GM12878 (cell line): ENCODE measurements around the gene SLC15A3. TPM values are rescaled to one million over a fixed set of nuclear protein-coding genes. Genes with fewer than 3 reads are reported as not detected.

Experiments
- ATAC-seq: fragments of 200-7000 bp; cut with Tn5 transposase; 3 replicates; pipeline ENCODE4 v1.9.1; 2020; ENCODE audit warnings: mild to moderate bottlenecking, moderate library complexity
- BruUV-seq: library from RNA; stranded (reverse); fragments of 400-500 nt; replicated peaks from 2 replicates; lab custom pipeline; 2021; lab: Mats Ljungman, UMichigan
- CTCF ChIA-PET: fragments of 300-600 bp; sonication (Branson Sonifier 250); formaldehyde crosslinking; extraction: SDS; loops from one replicate; lab custom pipeline; 2021; ENCODE audit warnings: inconsistent platforms; lab: Yijun Ruan, JAX
- POLR2A ChIA-PET: fragments of 350-600 bp; formaldehyde crosslinking; extraction: SDS; loops from one replicate; lab custom pipeline; 2021; ENCODE audit warnings: inconsistent platforms; lab: Charles Lee
- RAD21 ChIA-PET: fragments of 300-600 bp; sonication (Branson Sonifier 250); formaldehyde crosslinking; loops from one replicate; lab custom pipeline; 2023; ENCODE audit warnings: antibody characterized with exemption; ENCODE audit not compliant: unreplicated experiment; lab: Charles Lee
- SMC1A ChIA-PET: fragments of 300-600 bp; sonication (Branson Sonifier 250); formaldehyde crosslinking; loops from one replicate; lab custom pipeline; 2023; ENCODE audit not compliant: unreplicated experiment, uncharacterized antibody; lab: Charles Lee
- DNase-seq: peaks from one replicate; pipeline ENCODE4 v3.0.0-alpha.2; 2011; ENCODE audit warnings: low read depth, low spot score
- FAIRE-seq: peaks from 3 replicates; lab custom pipeline; 2011; peaks lifted over from hg19 to GRCh38; lab: Jason Lieb, UNC
- H2AFZ ChIP-seq: 2 replicates; pipeline ENCODE4 v1.6.0; 2011; ENCODE audit warnings: low read depth, low read length, control low read depth; ENCODE audit not compliant: control insufficient read depth
- H3K27ac ChIP-seq: 2 replicates; pipeline ENCODE4 v1.5.1; 2011; ENCODE audit warnings: control low read depth; ENCODE audit not compliant: control insufficient read depth, insufficient read depth
- H3K27me3 ChIP-seq, 2 experiments: replicated peaks in 1 of 2; 2 replicates each; pipeline versions ENCODE4 v1.6.0 to v1.6.1; 2011; ENCODE audit warnings: low read length in 1 of 2; ENCODE audit not compliant: control insufficient read depth in 2 of 2, insufficient read depth in 2 of 2
- H3K36me3 ChIP-seq, 2 experiments: 2 replicates each; pipeline ENCODE4 v1.5.1; 2011; ENCODE audit warnings: low read length in 1 of 2; ENCODE audit not compliant: control insufficient read depth in 2 of 2, insufficient read depth in 2 of 2
- H3K4me1 ChIP-seq: 2 replicates; pipeline ENCODE4 v1.6.1; 2011; ENCODE audit warnings: mild to moderate bottlenecking, low read length, moderate library complexity, mixed read lengths; ENCODE audit not compliant: control insufficient read depth, insufficient read depth
- H3K4me2 ChIP-seq: 2 replicates; pipeline ENCODE4 v1.6.0; 2011; ENCODE audit warnings: control low read depth; ENCODE audit not compliant: control insufficient read depth, insufficient read depth
- H3K4me3 ChIP-seq: fragments of 200-600 bp; sonication (generic); 2 replicates; pipeline ENCODE4 v1.5.1; 2016
- H3K79me2 ChIP-seq: 2 replicates; pipeline ENCODE4 v1.6.0; 2011; ENCODE audit warnings: low read length; ENCODE audit not compliant: control insufficient read depth, insufficient read depth
- H3K9ac ChIP-seq: 2 replicates; pipeline ENCODE4 v1.8.0; 2011; ENCODE audit warnings: low read length, control low read depth, mixed read lengths; ENCODE audit not compliant: control insufficient read depth, insufficient read depth
- H3K9me3 ChIP-seq: replicated peaks from 3 replicates; pipeline ENCODE4 v1.5.1; 2011; ENCODE audit warnings: mild to moderate bottlenecking, low read length; ENCODE audit not compliant: control insufficient read depth, insufficient read depth
- H4K20me1 ChIP-seq: 2 replicates; pipeline ENCODE4 v1.6.0; 2011; ENCODE audit not compliant: control insufficient read depth, insufficient read depth
- ATF7 ChIP-seq: fragments of 450-650 bp; IDR thresholded peaks from 2 replicates; pipeline ENCODE4 v1.6.1; 2016; ENCODE audit warnings: low read depth, mild to moderate bottlenecking
- BRCA1 ChIP-seq: IDR thresholded peaks from 2 replicates; pipeline ENCODE4 v1.6.1; 2011; ENCODE audit warnings: low read depth, low read length, improper control_type of control experiment
- CREB1 ChIP-seq: IDR thresholded peaks from 2 replicates; pipeline ENCODE4 v1.6.1; 2012; ENCODE audit warnings: low read depth, mild to moderate bottlenecking, inconsistent platforms
- CREM ChIP-seq: IDR thresholded peaks from 2 replicates; pipeline ENCODE4 v1.6.1; 2014; ENCODE audit warnings: antibody characterized with exemption, low read depth
- EED ChIP-seq: sonication (generic); IDR thresholded peaks from 2 replicates; pipeline ENCODE4 v1.6.1; 2016; ENCODE audit warnings: antibody characterized with exemption, low read depth
- GATAD2B ChIP-seq: fragments of 450-650 bp; conservative IDR thresholded peaks from 2 replicates; pipeline ENCODE4 v1.6.1; 2017; ENCODE audit warnings: low read depth, mild to moderate bottlenecking, moderate library complexity
- HCFC1 ChIP-seq: fragments of 150-350 bp; IDR thresholded peaks from 2 replicates; pipeline ENCODE4 v1.6.1; 2014; ENCODE audit warnings: low read length
- HDGF ChIP-seq: fragments of 450-650 bp; IDR thresholded peaks from 2 replicates; pipeline ENCODE4 v1.6.1; 2016; ENCODE audit warnings: antibody characterized with exemption
- IRF4 ChIP-seq: IDR thresholded peaks from 2 replicates; pipeline ENCODE4 v1.6.1; 2011; ENCODE audit warnings: low read depth, low read length
- PML ChIP-seq: IDR thresholded peaks from 2 replicates; pipeline ENCODE4 v1.6.1; 2012; ENCODE audit warnings: low read length, inconsistent platforms
- RFX5 ChIP-seq: IDR thresholded peaks from 2 replicates; pipeline ENCODE4 v1.6.1; 2011; ENCODE audit warnings: low read depth, low read length, improper control_type of control experiment
- SMAD1 ChIP-seq: fragments of 450-650 bp; IDR thresholded peaks from 2 replicates; pipeline ENCODE4 v1.6.1; 2018; ENCODE audit warnings: mild to moderate bottlenecking, low read depth; ENCODE audit not compliant: partially characterized antibody
- SRF ChIP-seq, 2 experiments: IDR thresholded peaks; 2 replicates each; pipeline ENCODE4 v1.6.1; 2011; ENCODE audit warnings: low read depth in 2 of 2, low read length in 2 of 2, mild to moderate bottlenecking in 1 of 2, moderate library complexity in 1 of 2
- STAT1 ChIP-seq: fragments of 450-650 bp; conservative IDR thresholded peaks from 2 replicates; pipeline ENCODE4 v1.6.1; 2014; ENCODE audit warnings: antibody characterized with exemption, mild to moderate bottlenecking
- ZNF207 ChIP-seq: fragments of 450-650 bp; IDR thresholded peaks from 2 replicates; pipeline ENCODE4 v1.6.1; 2014; ENCODE audit warnings: antibody characterized with exemption, mild to moderate bottlenecking, borderline replicate concordance
- ZNF217 ChIP-seq: fragments of 450-650 bp; IDR thresholded peaks from 2 replicates; pipeline ENCODE4 v1.6.1; 2017; ENCODE audit warnings: antibody characterized with exemption, mild to moderate bottlenecking
- ZNF384 ChIP-seq: IDR thresholded peaks from 2 replicates; pipeline ENCODE4 v1.6.1; 2012; ENCODE audit warnings: low read depth, mild to moderate bottlenecking, low read length, improper control_type of control experiment, borderline replicate concordance
- WGBS: methylation state at CpG from one replicate; pipeline ENCODE4 v1.1.6; 2016; ENCODE audit warnings: low lambda C conversion rate; ENCODE audit not compliant: insufficient replicate concordance, insufficient coverage; ENCODE audit errors: missing lambda C conversion rate; 5-methylcytosine and 5-hydroxymethylcytosine counted together
- in situ Hi-C: fragments of 300-500 bp; cut with MboI; formaldehyde crosslinking; loops from 9 replicates; pipeline ENCODE4 v1.14.3; 2018; ENCODE audit warnings: mixed read lengths
- intact Hi-C: fragments of 100-400 bp; cut with micrococcal nuclease; formaldehyde crosslinking; loops from one replicate; pipeline ENCODE4 v1.14.2; 2022; ENCODE audit not compliant: unreplicated experiment
- polyA plus RNA-seq, 11 experiments: library from polyadenylated mRNA; depleted of rRNA in 4 of 11; unstranded in 6 of 11; stranded (reverse) in 5 of 11; fragments of >200 nt; fragmentation: Nextera tagmentation in 4 of 11; fragmentation: Illumina TruSeq in 1 of 11; extraction: Ambion mirVana in 4 of 11; extraction: Trizol in 1 of 11; gene quantifications; 1 replicate in 1 of 11; 2 replicates in 10 of 11; pipeline versions ENCODE4 v1.2.1 to v1.2.3, GENCODE V29; 2011 to 2016; ENCODE audit warnings: inconsistent platforms in 2 of 11, missing spikeins in 2 of 11, low read depth in 1 of 11
- total RNA-seq, 4 experiments: library from RNA; depleted of rRNA in 3 of 4; stranded (reverse); fragments of >200 nt in 3 of 4; fragmentation: Illumina TruSeq in 1 of 4; extraction: Trizol in 1 of 4; gene quantifications; 2 replicates each; pipeline versions ENCODE4 v1.2.1 to v1.2.3, GENCODE V29; 2013 to 2021
- TF ChIP-seq, protein P1 (sequence below): IDR thresholded peaks from 2 replicates; pipeline ENCODE4 v1.6.1; 2012; ENCODE audit warnings: low read depth, low read length, improper control_type of control experiment
- TF ChIP-seq, protein P2 (sequence below): fragments of 450-650 bp; IDR thresholded peaks from 2 replicates; pipeline ENCODE4 v1.6.1; 2017; ENCODE audit warnings: mild to moderate bottlenecking
- TF ChIP-seq, protein P3 (sequence below): fragments of 450-650 bp; IDR thresholded peaks from 2 replicates; pipeline ENCODE4 v1.6.1; 2016; ENCODE audit warnings: mild to moderate bottlenecking
- TF ChIP-seq, protein P4 (sequence below): IDR thresholded peaks from 2 replicates; pipeline ENCODE4 v1.6.1; 2011; ENCODE audit warnings: borderline replicate concordance, low read depth, mild to moderate bottlenecking, moderate library complexity, mixed read lengths, low read length; ENCODE audit not compliant: insufficient read depth; ENCODE audit errors: extremely low read length

Gene SLC15A3
- total and polyA plus RNA-seq, 10 of the 15 experiments (the other 5 are each of a cell fraction or from before 2014, with no cell fraction given) = 17.7 to 102 (median 55.8) TPM

DNA sequence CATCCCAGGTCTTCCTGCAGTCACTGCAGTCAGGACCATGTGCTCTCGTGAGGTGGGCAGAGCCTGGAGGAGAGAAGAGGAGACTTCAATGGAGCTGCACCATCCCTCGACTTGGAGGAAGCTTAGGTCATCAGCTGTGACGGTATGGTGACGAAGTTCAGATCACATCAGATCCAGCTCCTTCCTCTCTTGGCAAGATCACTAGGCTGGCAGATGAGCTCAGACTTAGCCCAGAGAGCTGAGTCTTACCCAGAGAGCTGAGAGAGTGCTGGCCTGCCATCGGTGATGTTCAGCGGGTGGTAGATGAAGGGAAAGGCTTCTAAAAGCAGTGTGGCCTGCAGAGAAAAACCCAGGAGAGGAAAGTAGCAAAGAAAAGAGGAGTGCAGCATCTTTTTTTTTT lies 1.8 kb upstream of the SLC15A3 start:
- CTCF ChIA-PET = interaction anchor here (0.7 to 2.8 kb wide), 10 partner anchors 9 to 214 kb away, joined by 3 to 26 read pairs (median 4); partner anchors contain the start of gene TMEM109
- Histone ChIP-seq H3K36me3 (no peaks in the 10 kb centered on the region; a peak in 1 of 4 replicates), H4K20me1 (no peaks in the 10 kb centered on the region), H3K9ac (no peak overlapping the region), H3K9me3 (no peaks in the 10 kb centered on the region), H3K27me3 (no peaks in the 10 kb centered on the region), H3K27ac (peak overlapping the region; percentile 97), H2AFZ (peak overlapping the region; percentile 72), H3K4me1 (peaks cover 28% of the 10 kb centered on the region), H3K4me3 (no peak overlapping the region), H3K79me2 (peaks cover 33% of the 10 kb centered on the region), H3K4me2 (peak overlapping the region; percentile 98)
- 89% methylated on average over 6 of the region's 6 CpGs for WGBS
- FAIRE-seq (no peak), ATAC-seq (no peak), DNase-seq (no peak)
- no TSS peak for BruUV-seq
- POLR2A ChIA-PET = interaction anchor here (0.7 to 2.8 kb wide), 7 partner anchors 21 to 380 kb away, joined by 5 to 14 read pairs (median 8); partner anchors contain the start of gene TMEM109
- RAD21 ChIA-PET = interaction anchor here (0.7 to 3.6 kb wide), 8 partner anchors 13 to 191 kb away, joined by 3 to 21 read pairs (median 7); partner anchors contain the start of genes CD6 and TMEM109
- in situ Hi-C loops = no loop called here
- intact Hi-C loops = loop anchor here (2.0 to 10.0 kb wide), 2 partner anchors 39 to 109 kb away; partner anchors contain the start of genes CCDC86 and TMEM109
- SMC1A ChIA-PET = interaction anchor here (1.0 to 7.6 kb wide), 10 partner anchors 8 to 88 kb away, joined by 3 to 76 read pairs (median 6); partner anchors contain the start of gene TMEM109
- TF ChIP-seq RFX5 (no peak), ZNF384 (no peak), ZNF207 (no peak), IRF4 (no peak), STAT1 (no peak), CREM (peak; percentile 60; the same call in 1 of the 2 replicates), SRF (IDR thresholded peaks at IDR 0.05; ENCODE audit: low read depth in 2 of 2, low read length in 2 of 2) (no peak), HDGF (0 out of 2 replicates have a peak, but pooled peaks have one; percentile 3), EED (no peak), BRCA1 (no peak), SMAD1 (no peak), CREB1 (peak; percentile 84), ATF7 (no peak), ZNF217 (no peak), PML (no peak), HCFC1 (no peak), GATAD2B (no peak)
- TF ChIP-seq, protein P1, sequence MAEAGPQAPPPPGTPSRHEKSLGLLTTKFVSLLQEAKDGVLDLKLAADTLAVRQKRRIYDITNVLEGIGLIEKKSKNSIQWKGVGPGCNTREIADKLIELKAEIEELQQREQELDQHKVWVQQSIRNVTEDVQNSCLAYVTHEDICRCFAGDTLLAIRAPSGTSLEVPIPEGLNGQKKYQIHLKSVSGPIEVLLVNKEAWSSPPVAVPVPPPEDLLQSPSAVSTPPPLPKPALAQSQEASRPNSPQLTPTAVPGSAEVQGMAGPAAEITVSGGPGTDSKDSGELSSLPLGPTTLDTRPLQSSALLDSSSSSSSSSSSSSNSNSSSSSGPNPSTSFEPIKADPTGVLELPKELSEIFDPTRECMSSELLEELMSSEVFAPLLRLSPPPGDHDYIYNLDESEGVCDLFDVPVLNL = no peak
- TF ChIP-seq, protein P2, sequence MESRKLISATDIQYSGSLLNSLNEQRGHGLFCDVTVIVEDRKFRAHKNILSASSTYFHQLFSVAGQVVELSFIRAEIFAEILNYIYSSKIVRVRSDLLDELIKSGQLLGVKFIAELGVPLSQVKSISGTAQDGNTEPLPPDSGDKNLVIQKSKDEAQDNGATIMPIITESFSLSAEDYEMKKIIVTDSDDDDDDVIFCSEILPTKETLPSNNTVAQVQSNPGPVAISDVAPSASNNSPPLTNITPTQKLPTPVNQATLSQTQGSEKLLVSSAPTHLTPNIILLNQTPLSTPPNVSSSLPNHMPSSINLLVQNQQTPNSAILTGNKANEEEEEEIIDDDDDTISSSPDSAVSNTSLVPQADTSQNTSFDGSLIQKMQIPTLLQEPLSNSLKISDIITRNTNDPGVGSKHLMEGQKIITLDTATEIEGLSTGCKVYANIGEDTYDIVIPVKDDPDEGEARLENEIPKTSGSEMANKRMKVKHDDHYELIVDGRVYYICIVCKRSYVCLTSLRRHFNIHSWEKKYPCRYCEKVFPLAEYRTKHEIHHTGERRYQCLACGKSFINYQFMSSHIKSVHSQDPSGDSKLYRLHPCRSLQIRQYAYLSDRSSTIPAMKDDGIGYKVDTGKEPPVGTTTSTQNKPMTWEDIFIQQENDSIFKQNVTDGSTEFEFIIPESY = no peak
- TF ChIP-seq, protein P3, sequence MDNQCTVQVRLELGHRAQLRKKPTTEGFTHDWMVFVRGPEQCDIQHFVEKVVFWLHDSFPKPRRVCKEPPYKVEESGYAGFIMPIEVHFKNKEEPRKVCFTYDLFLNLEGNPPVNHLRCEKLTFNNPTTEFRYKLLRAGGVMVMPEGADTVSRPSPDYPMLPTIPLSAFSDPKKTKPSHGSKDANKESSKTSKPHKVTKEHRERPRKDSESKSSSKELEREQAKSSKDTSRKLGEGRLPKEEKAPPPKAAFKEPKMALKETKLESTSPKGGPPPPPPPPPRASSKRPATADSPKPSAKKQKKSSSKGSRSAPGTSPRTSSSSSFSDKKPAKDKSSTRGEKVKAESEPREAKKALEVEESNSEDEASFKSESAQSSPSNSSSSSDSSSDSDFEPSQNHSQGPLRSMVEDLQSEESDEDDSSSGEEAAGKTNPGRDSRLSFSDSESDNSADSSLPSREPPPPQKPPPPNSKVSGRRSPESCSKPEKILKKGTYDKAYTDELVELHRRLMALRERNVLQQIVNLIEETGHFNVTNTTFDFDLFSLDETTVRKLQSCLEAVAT = peak; percentile 59; the same call in 1 of the 2 replicates
- TF ChIP-seq, protein P4, sequence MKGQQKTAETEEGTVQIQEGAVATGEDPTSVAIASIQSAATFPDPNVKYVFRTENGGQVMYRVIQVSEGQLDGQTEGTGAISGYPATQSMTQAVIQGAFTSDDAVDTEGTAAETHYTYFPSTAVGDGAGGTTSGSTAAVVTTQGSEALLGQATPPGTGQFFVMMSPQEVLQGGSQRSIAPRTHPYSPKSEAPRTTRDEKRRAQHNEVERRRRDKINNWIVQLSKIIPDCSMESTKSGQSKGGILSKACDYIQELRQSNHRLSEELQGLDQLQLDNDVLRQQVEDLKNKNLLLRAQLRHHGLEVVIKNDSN = no peak
